DMS53 treated with DMSO at 0.1 percent for 48 hours (cell line): ENCODE measurements around the gene KLK3.

ENCODE experiments used
- DNase-seq: peaks from one replicate; lab custom pipeline; 2025; ENCODE audit not compliant: unreplicated experiment; lab: John Stamatoyannopoulos, UW

KLK3 gene

DNA sequence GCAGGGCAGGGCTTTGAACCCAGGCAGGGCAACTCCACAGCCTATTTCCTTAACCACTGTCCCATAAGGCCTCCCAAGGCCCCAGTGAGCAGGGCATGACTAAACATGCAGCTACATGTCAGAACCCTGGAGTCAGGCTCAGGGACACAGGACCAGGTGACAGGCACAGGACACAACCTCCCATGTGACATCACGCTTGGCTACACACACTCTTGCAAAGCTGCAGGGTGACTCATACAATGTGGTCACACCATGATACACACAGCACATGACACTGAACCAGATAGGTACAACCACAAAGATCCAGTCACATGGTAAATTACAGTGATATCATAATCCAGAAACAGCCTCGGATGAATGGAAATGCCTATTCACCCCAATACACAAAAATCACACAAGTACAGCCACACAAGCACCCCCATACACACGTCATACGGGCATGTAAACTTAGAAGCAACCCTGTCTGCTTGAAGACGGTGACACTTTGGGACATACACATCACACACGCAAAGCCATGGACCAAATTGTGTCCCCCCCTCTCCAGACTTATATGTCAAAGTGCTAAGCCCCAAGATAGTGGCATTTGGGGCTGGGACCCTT lies 42.0 kb downstream of the KLK3 start:
- peak; percentile 90 for DNase-seq

DNA sequence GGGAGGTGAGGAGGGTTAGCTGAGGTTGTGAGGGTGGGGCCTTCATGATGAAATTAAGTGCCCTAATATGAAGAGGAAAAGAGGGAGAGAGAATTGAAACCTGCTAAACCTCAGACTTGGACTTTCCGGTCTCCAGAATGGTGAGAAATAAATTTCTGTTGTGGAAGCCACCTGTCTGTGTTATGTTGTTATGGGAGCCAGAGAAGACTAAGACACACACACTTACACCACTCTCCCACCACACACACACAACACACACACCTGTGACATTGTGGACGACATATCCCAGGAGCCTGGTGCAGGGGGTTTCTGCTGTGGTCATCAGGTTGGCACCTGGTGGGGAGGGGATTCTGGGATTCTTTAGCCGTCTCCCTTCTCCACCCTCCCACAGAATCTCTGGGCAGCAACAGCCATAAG lies 42.5 kb downstream of the KLK3 start:
- no peak for DNase-seq

DNA sequence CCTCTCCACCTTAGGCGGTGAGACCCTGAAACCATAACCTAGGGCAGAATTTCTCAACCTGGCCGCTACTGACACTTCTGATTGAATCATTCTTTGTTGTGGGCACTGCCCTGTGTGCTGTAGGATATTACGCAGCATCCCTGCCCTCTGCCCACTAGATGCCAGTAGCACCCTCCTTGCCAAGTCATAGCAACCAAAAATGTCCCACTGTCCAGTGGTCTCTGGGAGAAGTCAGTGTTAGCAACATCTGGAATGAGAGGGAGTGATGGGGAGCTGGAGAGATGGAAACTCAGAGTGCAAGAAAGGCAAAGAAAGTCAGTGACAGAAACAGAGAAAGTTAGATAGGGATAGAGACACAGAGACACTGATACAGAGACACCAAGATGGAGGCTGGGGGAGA lies 42.9 kb downstream of the KLK3 start:
- no peak for DNase-seq

DNA sequence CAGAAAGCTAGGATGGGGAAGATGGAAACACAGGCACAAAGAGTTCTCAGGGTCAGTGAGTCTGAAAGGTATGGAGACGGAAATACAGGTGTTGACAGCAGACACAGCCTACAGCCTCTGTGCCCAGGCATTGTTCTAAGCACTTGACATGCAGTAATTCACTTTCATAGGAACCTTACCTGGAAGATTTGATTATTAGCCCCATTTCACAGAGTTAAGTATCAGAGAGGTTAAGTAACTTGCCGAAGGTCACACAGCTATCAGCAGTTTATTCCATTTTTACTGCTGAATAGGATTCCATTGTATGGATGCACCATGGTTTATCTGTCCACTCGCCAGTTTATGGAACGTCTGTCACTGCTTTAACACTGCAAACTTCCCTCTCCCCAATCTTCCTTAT lies 43.3 kb downstream of the KLK3 start:
- DNase-seq, result no peak

DNA sequence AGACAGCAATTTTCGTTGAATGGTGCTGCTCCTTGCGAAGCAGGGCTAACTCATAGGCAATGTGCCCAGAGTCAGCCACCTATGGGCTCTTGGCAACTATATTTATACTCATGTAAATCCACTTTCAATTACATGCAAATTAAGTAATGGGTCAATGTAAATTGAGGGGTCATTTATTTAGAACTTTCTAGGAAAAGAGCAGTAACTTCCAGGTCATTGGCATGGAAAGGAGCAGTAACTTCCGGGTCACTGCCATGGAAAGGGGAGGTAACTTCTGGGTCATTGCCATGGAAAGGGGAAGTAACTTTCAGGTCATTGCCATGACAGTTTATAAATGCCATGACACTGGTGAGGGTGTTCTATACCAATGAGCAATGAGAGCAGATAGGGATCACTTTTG lies 44.9 kb downstream of the KLK3 start:
- no peak for DNase-seq

DNA sequence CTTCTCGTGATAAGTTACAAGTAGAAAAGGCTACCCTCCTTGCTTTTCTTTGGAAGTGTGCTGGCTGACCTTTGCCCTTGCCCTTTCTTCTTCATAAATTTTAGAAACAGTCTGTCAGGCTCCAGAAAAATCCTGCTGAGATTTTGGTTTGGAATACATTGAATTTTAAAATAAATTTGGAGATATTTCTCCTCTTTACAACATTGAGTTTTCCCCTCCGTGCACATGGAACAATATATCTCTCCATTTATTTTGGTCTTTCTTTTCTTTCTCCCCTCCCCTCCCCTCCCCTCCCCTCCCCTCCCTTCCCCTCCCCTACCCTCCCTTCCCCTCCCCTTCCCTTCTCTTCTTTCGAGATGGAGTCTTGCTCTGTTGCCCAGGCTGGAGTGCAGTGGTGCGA lies 47.9 kb downstream of the KLK3 start:
- no peak for DNase-seq

DNA sequence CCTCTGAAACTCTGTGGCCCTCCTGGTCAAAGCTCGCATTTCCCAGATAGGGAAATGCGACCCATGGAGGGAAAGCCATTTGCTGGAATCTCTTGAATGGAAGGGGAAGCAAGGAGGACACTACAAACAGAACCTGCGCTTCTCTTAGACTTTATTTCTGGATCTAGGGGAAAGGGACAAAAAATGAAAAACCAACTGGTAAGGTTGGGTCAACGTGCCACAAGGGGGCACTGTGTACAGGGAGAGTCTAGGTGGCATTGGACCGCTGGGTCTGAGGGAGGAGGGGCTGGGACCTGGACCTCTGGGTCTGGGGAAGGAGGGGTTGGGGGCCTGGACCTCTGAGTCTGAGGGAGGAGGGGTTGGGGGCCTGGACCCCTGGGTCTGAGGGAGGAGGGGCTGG lies 51.5 kb downstream of the KLK3 start:
- no peak for DNase-seq

DNA sequence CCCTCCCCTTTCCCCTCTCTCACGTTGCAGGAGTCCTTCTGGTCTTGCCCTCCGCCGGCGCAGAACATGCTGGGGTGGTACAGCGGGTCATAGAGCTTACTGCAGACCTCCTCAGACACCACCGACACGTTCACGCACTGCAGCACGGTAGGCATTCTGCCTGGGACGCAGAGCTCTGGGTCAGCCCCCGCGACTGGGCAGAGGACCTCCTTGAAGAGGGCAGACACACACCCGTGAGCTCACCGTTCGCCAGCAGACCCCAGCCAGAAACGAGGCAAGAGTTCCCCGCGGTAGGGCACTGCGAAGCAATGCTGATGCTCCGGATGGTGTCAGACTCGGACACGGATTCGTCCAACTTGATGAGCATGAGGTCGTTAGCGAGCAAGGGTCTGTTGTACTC lies 53.6 kb downstream of the KLK3 start:
- DNase-seq, result no peak

DNA sequence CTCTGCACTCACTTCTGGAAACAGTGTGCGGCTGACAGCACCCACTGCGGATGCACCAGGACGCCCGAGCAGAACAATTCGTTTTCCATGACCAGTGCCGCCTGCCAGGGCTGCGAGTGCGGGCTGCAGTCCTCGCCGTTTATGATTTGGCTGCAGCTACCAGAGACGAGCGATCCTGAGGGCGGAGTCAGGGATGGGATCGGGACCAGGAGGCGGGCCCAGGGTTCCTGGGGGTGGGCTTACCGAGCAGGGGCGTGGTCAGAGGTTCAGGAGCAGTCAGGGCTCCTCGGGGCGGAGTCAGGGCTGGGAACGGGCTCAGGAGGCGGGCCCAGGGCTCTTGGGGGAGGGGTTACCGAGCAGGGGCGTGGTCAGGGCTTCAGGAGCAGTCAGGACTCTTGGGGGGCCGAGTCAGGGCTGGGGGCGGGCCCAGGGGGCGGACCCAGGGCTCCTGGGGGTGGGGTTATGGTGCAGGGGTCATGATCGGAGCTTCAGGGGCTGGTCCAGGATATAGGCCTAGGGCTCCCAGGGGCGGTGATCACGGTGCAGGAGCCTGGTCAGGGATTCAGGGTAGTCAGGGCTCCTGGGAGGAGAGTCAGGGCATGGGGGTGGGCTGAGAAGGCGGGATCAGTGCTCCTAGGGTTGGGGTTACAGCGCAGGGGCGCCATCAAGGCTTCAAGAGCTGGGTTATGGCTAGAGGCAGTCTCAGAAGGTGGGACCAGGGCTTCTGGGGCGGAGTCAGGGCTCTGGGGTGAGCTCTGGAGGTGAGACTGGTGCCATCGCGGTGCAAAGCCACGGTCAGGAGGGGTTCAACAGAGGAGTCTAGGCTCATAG lies 54.7 kb downstream of the KLK3 start:
- no peak for DNase-seq
